SKM-1 treated with dmso at 0.1 percent for 144 hours (cell line): ENCODE measurements around the gene XRCC3.
"Not testable (repeated sequence)": the region's sequence is repeated elsewhere in the genome, so short reads cannot be mapped to it uniquely, and the experiment has no call there.

Source experiments
- DNase-seq: peaks from one replicate; lab custom pipeline; 2025; ENCODE audit not compliant: unreplicated experiment; lab: John Stamatoyannopoulos, UW

The XRCC3 gene

DNA sequence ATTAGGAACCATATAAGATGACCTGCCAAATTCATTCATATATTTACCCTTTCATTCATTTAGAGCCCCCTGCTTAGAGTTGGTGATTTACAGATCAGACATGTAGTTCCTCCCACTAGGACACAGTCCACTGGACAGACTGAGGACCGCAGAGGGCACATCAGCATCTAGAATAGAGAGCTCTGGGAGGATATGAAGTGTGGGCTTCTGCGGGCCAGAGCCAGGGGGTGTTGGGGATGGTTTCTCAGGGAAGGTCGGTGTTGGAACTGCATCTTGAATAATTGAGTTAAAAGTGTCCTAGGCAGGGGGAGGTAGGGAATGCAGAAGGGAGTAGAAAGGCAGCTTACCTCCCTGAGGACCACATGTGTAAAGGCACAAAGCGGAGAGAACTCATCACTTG lies 43.3 kb downstream of the XRCC3 start:
- DNase-seq = no peak

DNA sequence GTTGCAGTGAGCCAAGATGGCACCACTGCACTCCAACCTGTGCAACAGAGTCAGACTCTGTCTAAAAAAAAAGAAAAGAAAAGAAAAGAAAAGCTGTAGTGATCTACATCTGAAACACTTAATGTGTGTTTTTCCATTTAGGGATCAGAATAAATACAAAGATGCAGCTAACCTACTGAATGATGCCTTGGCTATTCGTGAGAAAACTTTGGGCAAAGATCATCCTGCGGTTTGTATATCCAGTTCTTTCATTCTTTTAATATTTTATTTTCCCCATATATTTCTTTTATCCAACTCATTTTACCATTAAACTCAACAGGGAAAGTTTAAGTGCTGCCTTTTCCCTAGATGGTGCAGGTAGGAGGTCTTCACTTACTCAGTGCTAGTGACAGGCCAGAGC lies 45.9 kb downstream of the XRCC3 start:
- DNase-seq = no peak

DNA sequence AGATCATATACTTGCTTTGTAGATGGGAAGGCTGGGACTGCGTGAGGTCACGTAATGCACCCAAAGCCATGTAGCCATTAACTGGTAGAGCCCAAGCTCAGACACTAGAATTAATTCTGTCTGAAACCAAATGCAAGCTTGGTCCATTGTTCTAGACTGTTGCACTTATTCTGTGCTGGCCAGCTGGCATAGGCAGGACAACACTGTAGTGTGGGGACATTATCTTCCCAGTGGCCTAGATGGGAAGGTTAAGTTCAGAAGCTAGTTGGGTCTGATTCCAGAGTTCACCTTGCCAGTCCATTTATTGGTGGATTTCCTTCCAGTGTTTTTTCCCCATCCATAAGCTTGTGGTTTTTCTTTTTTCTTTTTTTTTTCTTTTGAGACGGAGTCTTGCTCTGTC lies 47.1 kb downstream of the XRCC3 start:
- DNase-seq = no peak

DNA sequence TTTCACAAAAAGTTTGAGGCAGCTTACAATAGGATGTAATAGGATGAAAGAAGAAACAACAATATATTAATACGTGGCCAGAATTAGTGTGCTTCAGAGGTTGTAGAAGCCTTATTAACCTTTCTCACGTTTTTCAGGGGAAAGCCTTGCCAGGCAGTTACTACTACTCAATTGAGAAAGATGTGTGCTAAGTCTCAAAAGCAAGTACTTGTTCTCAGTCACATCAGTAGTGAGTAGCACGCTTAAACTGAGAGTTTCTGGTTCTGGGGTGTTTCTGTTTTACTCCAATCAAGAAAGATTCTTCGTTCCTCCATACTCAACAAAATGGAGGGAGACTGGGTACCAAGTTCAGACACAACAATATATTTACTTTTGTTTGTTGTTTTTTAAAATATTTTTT lies 47.6 kb downstream of the XRCC3 start:
- no peak for DNase-seq

DNA sequence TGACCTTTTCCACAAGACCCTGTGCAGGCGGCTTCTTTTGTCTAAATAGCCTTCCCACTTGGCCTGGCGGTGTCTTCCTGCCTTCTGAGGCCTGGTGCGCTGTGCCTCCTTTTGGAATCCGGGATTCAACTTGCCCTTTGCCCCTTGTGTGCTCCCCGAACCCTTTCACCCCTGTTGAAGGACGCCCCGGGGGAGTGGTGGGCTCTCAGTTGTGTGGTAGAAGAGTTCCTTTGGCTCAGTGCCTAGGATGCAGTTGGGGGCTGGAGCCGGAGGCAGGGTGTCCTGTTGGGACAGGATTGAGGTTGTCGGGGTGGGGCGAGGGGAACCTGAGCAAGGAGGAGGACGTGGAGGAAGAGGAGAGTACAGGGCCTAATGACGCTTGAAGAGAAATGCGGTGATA lies 51.7 kb downstream of the XRCC3 start:
- no peak for DNase-seq

DNA sequence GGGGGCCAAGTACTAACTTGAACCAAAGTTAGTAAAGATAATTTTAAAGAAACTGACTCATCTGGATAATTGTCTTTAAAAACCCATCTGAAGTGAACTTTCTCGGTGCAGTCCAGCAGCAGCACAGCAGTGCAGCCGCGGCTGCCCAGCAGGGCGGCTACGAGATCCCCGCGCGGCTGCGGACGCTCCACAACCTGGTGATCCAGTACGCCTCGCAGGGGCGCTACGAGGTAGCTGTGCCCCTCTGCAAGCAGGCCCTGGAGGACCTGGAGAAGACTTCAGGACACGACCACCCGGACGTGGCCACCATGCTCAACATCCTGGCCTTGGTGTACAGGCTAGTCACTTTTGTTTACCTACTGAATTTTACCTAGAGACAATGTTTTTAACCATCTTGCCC lies 52.7 kb downstream of the XRCC3 start:
- DNase-seq = no peak

DNA sequence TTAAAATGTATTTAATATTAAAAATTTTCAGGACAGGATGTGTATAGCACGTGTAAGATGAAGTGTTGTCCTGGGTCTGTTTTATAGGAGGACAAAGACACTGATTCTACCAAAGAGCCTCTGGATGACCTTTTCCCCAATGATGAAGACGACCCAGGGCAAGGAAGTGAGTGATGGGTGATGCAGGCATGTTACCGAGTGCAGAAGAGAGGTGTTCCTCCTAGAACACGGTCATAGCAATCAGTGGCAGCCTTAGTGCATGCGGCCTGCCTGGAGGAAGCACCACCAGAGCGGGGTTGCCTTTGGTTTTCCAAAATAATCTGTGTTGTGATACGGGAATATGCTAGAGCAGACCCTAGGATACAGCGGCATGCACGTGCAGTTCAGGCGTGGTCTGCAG lies 53.2 kb downstream of the XRCC3 start:
- DNase-seq = no peak

DNA sequence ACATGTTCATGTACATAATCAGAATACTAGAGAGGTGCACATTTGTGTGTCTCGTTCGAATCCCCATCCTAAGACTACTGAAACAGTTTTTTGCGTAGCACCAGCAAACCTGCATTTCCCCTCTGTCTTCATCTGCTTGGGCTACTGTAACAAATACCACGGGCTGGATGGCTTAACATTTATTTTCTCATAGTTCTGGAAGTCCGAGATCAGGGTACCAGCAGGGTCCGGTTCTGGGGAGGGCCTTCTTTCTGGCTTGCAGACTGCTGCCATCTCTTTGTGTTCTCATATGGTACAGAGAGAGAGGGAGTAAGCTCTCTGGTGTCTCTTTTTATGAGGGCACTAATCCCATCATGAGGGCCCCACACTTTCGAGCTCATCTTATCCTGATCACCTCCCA lies 55.6 kb downstream of the XRCC3 start:
- no peak for DNase-seq

DNA sequence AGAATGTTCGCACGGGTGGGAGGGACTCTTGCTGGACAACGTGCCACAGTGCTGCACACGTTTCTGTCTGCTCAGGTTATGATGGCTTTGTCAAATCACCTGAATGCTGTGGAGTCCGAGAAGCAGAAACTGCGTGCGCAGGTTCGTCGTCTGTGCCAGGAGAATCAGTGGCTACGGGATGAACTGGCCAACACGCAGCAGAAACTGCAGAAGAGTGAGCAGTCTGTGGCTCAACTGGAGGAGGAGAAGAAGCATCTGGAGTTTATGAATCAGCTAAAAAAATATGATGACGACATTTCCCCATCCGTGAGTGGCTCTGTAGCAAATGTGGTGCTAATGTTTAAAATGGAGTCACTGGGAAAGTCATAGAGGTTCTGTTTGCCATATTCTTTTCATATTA lies 57.8 kb downstream of the XRCC3 start:
- no peak for DNase-seq

DNA sequence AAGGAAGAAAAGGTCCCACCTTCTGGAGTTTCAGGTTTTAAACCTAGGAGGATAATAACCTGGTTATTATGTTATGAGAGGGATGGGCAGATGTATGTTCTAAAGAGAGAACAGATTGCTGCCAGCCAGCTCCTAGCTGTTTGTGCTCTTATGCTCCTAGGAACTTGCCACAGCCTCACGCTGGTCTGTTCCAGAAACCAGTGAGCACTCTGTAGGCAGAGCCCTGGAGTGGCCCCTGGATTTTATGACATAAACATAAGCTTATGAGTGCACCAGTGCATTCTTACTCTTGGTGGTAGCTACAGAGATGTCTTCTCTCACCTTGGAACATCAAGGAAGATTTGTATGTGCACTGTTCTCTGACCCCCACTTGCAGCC lies 58.5 kb downstream of the XRCC3 start:
- no peak for DNase-seq

DNA sequence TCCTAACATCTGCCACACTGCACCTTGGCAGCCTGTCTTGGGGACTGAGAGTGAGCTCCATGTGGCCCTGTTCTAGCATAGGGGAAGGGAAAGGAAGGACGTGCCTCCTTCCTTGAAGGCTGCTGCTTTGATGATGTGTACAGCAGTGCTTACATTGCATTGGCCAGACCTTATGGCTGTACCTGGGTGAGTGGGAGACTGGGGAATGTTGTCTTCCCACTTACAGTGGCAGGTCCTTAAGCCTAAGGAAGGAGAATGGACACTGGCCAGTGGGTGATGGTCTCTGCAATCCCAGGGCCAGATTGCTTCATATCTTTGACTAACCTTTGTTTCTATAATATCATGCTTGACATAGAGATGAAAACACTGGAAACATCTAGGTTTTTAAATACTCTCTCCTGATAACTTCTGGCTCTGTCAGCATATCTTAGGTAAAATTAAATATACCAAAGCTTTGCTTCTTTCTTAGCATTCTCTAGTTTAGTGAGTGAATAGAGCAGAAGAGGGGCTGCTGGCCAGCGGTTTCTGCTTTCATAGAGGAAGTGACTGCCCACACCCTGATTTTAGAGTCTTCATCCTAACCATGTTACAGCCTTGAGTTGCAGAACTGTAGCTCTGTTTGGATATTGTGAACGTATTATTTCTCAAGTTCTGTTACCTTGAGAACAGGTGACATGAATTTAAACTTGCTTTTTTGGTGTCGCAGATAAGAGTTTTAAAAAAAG lies 59.1 kb downstream of the XRCC3 start:
- no peak for DNase-seq

DNA sequence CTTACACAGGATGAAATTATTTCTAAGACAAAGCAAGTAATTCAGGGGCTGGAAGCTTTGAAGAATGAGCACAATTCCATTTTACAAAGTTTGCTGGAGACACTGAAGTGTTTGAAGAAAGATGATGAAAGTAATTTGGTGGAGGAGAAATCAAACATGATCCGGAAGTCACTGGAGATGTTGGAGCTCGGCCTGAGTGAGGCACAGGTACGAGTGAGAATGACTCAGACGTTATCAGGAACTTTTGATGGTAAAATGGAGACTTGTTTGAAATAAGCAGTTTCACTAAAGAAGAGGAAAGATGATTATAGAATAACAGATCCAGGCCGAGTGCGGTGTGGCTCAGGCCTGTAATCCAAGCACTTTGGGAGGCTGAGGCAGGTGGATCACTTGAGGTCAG lies 60.6 kb downstream of the XRCC3 start:
- no peak for DNase-seq

DNA sequence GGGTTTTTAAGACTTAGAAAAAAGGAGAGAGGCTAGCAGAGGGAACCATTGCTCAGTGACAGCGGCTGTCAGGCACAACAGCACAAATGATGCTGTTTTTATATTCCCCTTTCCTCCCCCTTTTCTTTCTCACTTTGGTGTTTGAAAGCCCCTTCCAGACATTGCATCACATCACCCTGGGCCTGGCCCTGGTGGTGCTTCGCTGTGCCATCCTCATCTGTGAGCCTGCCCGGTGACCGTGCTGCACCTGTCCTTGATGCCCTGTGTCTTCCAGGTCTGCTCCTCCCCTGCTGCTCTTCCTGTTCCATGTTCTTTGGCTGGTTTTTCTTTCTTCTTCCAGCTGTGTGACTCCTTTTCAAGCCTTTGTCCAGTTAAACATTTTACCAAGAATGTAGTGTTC lies 61.4 kb downstream of the XRCC3 start:
- DNase-seq = no peak

DNA sequence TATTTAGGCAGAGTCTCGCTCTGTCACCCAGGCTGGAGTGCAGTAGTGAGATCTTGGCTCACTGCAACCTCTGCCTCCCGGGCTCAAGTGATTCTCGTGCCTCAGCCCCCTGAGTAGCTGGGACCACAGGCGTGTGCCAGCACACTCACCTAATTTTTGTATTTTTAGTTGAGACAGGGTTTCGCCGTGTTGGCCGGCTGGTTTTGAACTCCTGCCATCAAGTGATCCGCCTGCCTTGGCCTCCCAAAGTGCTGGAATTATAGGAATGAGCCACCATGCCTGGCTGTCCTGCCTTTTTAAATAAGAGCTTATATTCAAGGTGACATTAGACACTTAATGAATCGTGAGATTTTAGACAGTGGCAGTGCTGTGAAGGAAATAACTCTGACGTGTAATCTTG lies 61.9 kb downstream of the XRCC3 start:
- not testable (repeated sequence) for DNase-seq

DNA sequence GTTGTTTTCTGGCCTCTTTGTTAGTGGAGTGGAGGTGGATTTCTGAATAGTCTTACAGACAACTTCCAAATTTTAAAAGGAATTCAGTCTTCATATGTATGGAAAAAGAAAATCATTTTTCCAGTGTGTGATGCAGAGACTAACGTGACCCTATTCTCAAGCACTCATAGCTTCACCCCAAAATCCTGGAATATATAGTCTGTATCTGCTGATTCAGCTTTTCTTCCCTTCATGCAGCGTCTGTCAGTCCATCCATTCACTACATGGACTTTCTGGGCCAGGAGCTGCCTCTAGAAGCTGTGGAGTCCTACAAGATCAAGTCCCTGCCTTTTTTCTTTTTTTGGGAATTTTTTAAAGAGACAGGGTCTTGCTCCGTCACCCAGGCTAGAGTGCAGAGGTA lies 62.4 kb downstream of the XRCC3 start:
- DNase-seq = no peak

DNA sequence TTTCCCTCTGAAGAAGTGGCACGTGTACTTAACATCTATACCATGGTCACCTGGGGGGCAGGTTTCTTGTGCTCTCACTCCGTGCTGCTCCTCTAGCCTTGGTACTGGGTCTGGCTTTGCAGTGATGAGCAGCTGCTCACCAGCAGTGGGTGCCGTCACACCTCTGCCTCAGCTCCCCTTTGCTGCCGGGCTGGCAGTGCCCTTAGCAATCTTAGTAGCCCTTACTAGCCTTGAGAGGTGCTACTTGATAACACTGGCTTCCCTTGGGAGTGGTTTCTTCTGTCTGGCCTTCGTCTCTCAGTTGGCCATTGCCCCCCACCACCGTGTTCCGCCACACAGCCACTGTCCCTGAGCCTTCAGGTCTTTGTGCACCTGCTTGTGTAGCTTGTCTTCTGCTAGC lies 63.7 kb downstream of the XRCC3 start:
- DNase-seq = no peak

DNA sequence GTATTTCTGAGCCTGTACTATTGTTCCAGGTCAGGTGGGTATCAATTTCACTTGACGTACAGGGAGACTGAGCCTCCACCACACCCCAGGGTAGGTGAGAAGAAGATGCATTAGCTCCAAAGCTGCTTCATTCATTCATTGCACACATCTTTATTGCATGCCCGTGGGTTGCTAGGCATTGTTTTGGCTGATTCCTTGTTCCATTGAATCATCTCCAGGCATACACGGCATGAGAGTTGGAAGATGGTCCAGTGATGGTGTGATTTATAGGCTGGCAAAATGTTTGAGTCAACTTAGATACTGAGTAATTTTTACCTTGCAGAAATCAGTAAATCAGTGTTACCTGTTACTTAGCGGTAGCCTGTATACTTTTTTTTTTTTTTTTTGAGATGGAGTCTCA lies 65.0 kb downstream of the XRCC3 start:
- no peak for DNase-seq

DNA sequence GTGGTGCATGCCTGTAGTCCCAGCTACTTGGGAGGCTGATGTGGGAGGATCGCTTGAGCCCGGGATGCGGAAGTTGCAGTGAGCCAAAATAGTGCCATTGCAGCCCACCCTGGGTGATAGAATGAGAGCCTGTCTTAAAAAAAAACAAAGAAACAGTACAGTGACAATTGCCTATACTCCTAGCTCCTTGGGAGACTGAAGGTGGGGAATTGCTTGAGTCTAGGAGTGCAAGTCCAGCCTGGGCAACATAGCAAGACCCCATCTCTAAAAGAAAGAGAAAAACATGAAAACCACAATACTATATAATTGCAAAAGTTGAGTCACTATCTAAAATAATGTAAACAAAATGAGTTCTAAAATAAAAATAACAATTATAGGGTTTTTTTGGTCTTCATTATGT lies 66.2 kb downstream of the XRCC3 start:
- no peak for DNase-seq
